GM12878 (cell line): ENCODE measurements around the gene CACNG3.

Source experiments
- ATF7 ChIP-seq: fragments of 450-650 bp; IDR thresholded peaks from 2 replicates; pipeline ENCODE4 v1.6.1; 2016; ENCODE audit warnings: low read depth, mild to moderate bottlenecking
- BCL11A ChIP-seq: IDR thresholded peaks from 2 replicates; pipeline ENCODE4 v1.6.1; 2011; ENCODE audit warnings: low read depth, low read length
- CTCF ChIP-seq, 3 experiments: IDR thresholded peaks in 2 of 3; conservative IDR thresholded peaks in 1 of 3; 2 replicates each; pipeline ENCODE4 v1.5.1; 2011; ENCODE audit warnings: low read depth in 3 of 3, low read length in 3 of 3, mild to moderate bottlenecking in 3 of 3, control low read depth in 2 of 3, moderate library complexity in 2 of 3, inconsistent platforms in 1 of 3, mixed read lengths in 1 of 3; ENCODE audit not compliant: control insufficient read depth in 2 of 3, insufficient read depth in 1 of 3; ENCODE audit errors: extremely low read depth in 1 of 3
- GABPA ChIP-seq: IDR thresholded peaks from 2 replicates; pipeline ENCODE4 v1.6.1; 2014; ENCODE audit warnings: antibody characterized with exemption, low read depth, mild to moderate bottlenecking, inconsistent platforms
- JUND ChIP-seq: IDR thresholded peaks from 2 replicates; pipeline ENCODE4 v1.6.1; 2012; ENCODE audit warnings: low read depth, mild to moderate bottlenecking, low read length, improper control_type of control experiment, moderate library complexity
- MEF2A ChIP-seq: IDR thresholded peaks from 2 replicates; pipeline ENCODE4 v1.6.1; 2011; ENCODE audit warnings: low read depth, mild to moderate bottlenecking, low read length, moderate library complexity; ENCODE audit not compliant: insufficient read depth
- MXI1 ChIP-seq: fragments of 150-350 bp; IDR thresholded peaks from 2 replicates; pipeline ENCODE4 v1.6.1; 2011; ENCODE audit warnings: low read depth, mild to moderate bottlenecking, inconsistent platforms, low read length, improper control_type of control experiment
- RFX5 ChIP-seq: IDR thresholded peaks from 2 replicates; pipeline ENCODE4 v1.6.1; 2011; ENCODE audit warnings: low read depth, low read length, improper control_type of control experiment
- SMAD5 ChIP-seq: IDR thresholded peaks from 2 replicates; pipeline ENCODE4 v1.6.1; 2016; ENCODE audit warnings: antibody characterized with exemption, low read depth
- TBL1XR1 ChIP-seq: IDR thresholded peaks from 2 replicates; pipeline ENCODE4 v1.6.1; 2012; ENCODE audit warnings: low read depth, low read length, improper control_type of control experiment
- YY1 ChIP-seq: IDR thresholded peaks from 2 replicates; pipeline ENCODE4 v1.6.1; 2011; ENCODE audit warnings: low read depth, mild to moderate bottlenecking, low read length
- ZZZ3 ChIP-seq: IDR thresholded peaks from 2 replicates; pipeline ENCODE4 v1.6.1; 2011; ENCODE audit warnings: low read depth; ENCODE audit not compliant: control insufficient read depth, insufficient read length

- TF ChIP-seq ATF7 (no peak), MXI1 (no peak), TBL1XR1 (no peak), JUND (no peak), YY1 (no peak), ZZZ3 (no peak), GABPA (no peak), RFX5 (no peak), CTCF (IDR thresholded peaks at IDR 0.05 in 2 of 3, conservative IDR thresholded peaks at IDR 0.05 in 1 of 3; ENCODE audit: control insufficient read depth in 2 of 3, extremely low read depth in 1 of 3, insufficient read depth in 1 of 3, low read depth in 3 of 3, low read length in 3 of 3) (no peak), MEF2A (no peak), BCL11A (no peak), SMAD5 (no peak)
Observed at GRCh38 chr16:24328835-24329452, 72.8 kb downstream of the CACNG3 start.
